ENCODE data around the gene MS4A10. TPM values are rescaled to one million over a fixed set of nuclear protein-coding genes. Genes with fewer than 3 reads are reported as not detected.

MS4A10 gene
- total and polyA plus RNA-seq, 5 donors from 2014 or later: not detected

- Histone ChIP-seq H3K9me3 (ENCODE audit: control insufficient read depth in 2 of 2, low read length in 2 of 2) (no peaks in the 10 kb centered on the region), H3K36me3 (ENCODE audit: control insufficient read depth, insufficient read depth, low read length) (no peaks in the 10 kb centered on the region), H3K4me1 (ENCODE audit: control insufficient read depth, insufficient read depth, low read length, poor library complexity, severe bottlenecking) (no peaks in the 10 kb centered on the region), H3K27ac (ENCODE audit: insufficient read depth, low read length, poor library complexity, severe bottlenecking) (no peak overlapping the region), H3K4me3 (ENCODE audit: low read depth, low read length) (no peak overlapping the region), H3K27me3 (ENCODE audit: control insufficient read depth, insufficient read depth, low read length) (no peaks in the 10 kb centered on the region)
- DNase-seq: no peak
- Mint-ChIP-seq H3K4me3 (no peak overlapping the region), H3K27me3 (peaks cover 10% of the 10 kb centered on the region), H3K27ac (peak overlapping the region in 1 of 3 donors; percentile 27), H3K36me3 (no peaks in the 10 kb centered on the region), H3K4me1 (no peaks in the 10 kb centered on the region), H3K9me3 (peaks cover 0 to 3% (median 0%) of the 10 kb centered on the region in 7 donors)
- no peak for ATAC-seq (ENCODE audit: low read depth in 2 of 2)
Observed at GRCh38 chr11:60809249-60809648, 24.1 kb downstream of the MS4A10 start.

GRCh38 chr11:60809691-60810090, 24.6 kb downstream of the MS4A10 start:
- Histone ChIP-seq H3K27me3 (ENCODE audit: control insufficient read depth, insufficient read depth, low read length) (no peaks in the 10 kb centered on the region), H3K4me1 (ENCODE audit: control insufficient read depth, insufficient read depth, low read length, poor library complexity, severe bottlenecking) (no peaks in the 10 kb centered on the region), H3K9me3 (ENCODE audit: control insufficient read depth in 2 of 2, low read length in 2 of 2) (no peaks in the 10 kb centered on the region), H3K36me3 (ENCODE audit: control insufficient read depth, insufficient read depth, low read length) (no peaks in the 10 kb centered on the region), H3K4me3 (ENCODE audit: low read depth, low read length) (no peak overlapping the region), H3K27ac (ENCODE audit: insufficient read depth, low read length, poor library complexity, severe bottlenecking) (no peak overlapping the region)
- peaks cover 5% of the 10 kb centered on the region for H3K27me3 Mint-ChIP-seq
- H3K4me3 Mint-ChIP-seq: no peak overlapping the region
- H3K4me1 Mint-ChIP-seq: no peaks in the 10 kb centered on the region
- no peak for DNase-seq
- H3K27ac Mint-ChIP-seq: no peak overlapping the region
- H3K36me3 Mint-ChIP-seq: no peaks in the 10 kb centered on the region
- H3K9me3 Mint-ChIP-seq: peaks cover 0 to 4% (median 0%) of the 10 kb centered on the region in 7 donors
- ATAC-seq (ENCODE audit: low read depth in 2 of 2): no peak

GRCh38 chr11:60810151-60810550, 25.0 kb downstream of the MS4A10 start:
- Histone ChIP-seq H3K9me3 (ENCODE audit: control insufficient read depth in 2 of 2, low read length in 2 of 2) (no peaks in the 10 kb centered on the region), H3K27ac (ENCODE audit: insufficient read depth, low read length, poor library complexity, severe bottlenecking) (no peak overlapping the region), H3K27me3 (ENCODE audit: control insufficient read depth, insufficient read depth, low read length) (no peaks in the 10 kb centered on the region), H3K4me1 (ENCODE audit: control insufficient read depth, insufficient read depth, low read length, poor library complexity, severe bottlenecking) (no peaks in the 10 kb centered on the region), H3K4me3 (ENCODE audit: low read depth, low read length) (no peak overlapping the region), H3K36me3 (ENCODE audit: control insufficient read depth, insufficient read depth, low read length) (no peaks in the 10 kb centered on the region)
- Mint-ChIP-seq H3K9me3 (peaks cover 0 to 4% (median 0%) of the 10 kb centered on the region in 7 donors), H3K27ac (no peak overlapping the region), H3K36me3 (no peaks in the 10 kb centered on the region), H3K4me1 (no peaks in the 10 kb centered on the region), H3K4me3 (no peak overlapping the region), H3K27me3 (peaks cover 4% of the 10 kb centered on the region)
- DNase-seq (no peak), ATAC-seq (ENCODE audit: low read depth in 2 of 2) (no peak)

GRCh38 chr11:60810569-60810968, 25.4 kb downstream of the MS4A10 start:
- ATAC-seq (ENCODE audit: low read depth in 2 of 2): no peak
- Histone ChIP-seq H3K36me3 (ENCODE audit: control insufficient read depth, insufficient read depth, low read length) (no peaks in the 10 kb centered on the region), H3K4me3 (ENCODE audit: low read depth, low read length) (no peak overlapping the region), H3K4me1 (ENCODE audit: control insufficient read depth, insufficient read depth, low read length, poor library complexity, severe bottlenecking) (no peaks in the 10 kb centered on the region), H3K27me3 (ENCODE audit: control insufficient read depth, insufficient read depth, low read length) (no peaks in the 10 kb centered on the region), H3K27ac (ENCODE audit: insufficient read depth, low read length, poor library complexity, severe bottlenecking) (no peak overlapping the region), H3K9me3 (ENCODE audit: control insufficient read depth in 2 of 2, low read length in 2 of 2) (no peaks in the 10 kb centered on the region)
- Mint-ChIP-seq H3K27ac (no peak overlapping the region), H3K9me3 (peaks cover 0 to 4% (median 0%) of the 10 kb centered on the region in 7 donors), H3K4me3 (no peak overlapping the region), H3K4me1 (no peaks in the 10 kb centered on the region), H3K36me3 (no peaks in the 10 kb centered on the region), H3K27me3 (peaks cover 4% of the 10 kb centered on the region)
- no peak for DNase-seq

GRCh38 chr11:60813324-60813723, 28.2 kb downstream of the MS4A10 start:
- Mint-ChIP-seq H3K36me3 (no peaks in the 10 kb centered on the region), H3K4me1 (no peaks in the 10 kb centered on the region)
- no peaks in the 10 kb centered on the region for H3K36me3 ChIP-seq (ENCODE audit: control insufficient read depth, insufficient read depth, low read length)

GRCh38 chr11:60814112-60814511, 29.0 kb downstream of the MS4A10 start:
- Mint-ChIP-seq H3K27ac (no peak overlapping the region), H3K9me3 (peaks cover 0 to 15% (median 5%) of the 10 kb centered on the region in 7 donors), H3K27me3 (peaks cover 7% of the 10 kb centered on the region), H3K36me3 (no peaks in the 10 kb centered on the region), H3K4me1 (no peaks in the 10 kb centered on the region), H3K4me3 (no peak overlapping the region)
- no peaks in the 10 kb centered on the region for H3K4me1 ChIP-seq (ENCODE audit: control insufficient read depth, insufficient read depth, low read length, poor library complexity, severe bottlenecking)
- H3K4me3 ChIP-seq (ENCODE audit: low read depth, low read length): no peak overlapping the region
- peaks cover 2% of the 10 kb centered on the region for H3K27me3 ChIP-seq (ENCODE audit: control insufficient read depth, insufficient read depth, low read length)
- no peak overlapping the region for H3K27ac ChIP-seq (ENCODE audit: insufficient read depth, low read length, poor library complexity, severe bottlenecking)
- peaks cover 11 to 15% of the 10 kb centered on the region in 2 experiments for H3K9me3 ChIP-seq (ENCODE audit: control insufficient read depth in 2 of 2, low read length in 2 of 2)
- no peak for ATAC-seq (ENCODE audit: low read depth in 2 of 2)
- no peak for DNase-seq
- no peaks in the 10 kb centered on the region for H3K36me3 ChIP-seq (ENCODE audit: control insufficient read depth, insufficient read depth, low read length)

More at GRCh38 chr11:60813324-60813723, 28.2 kb downstream of the MS4A10 start:
- no peak overlapping the region for H3K27ac ChIP-seq (ENCODE audit: insufficient read depth, low read length, poor library complexity, severe bottlenecking)
- H3K27ac Mint-ChIP-seq: no peak overlapping the region
- peaks cover 11 to 15% of the 10 kb centered on the region in 2 experiments for H3K9me3 ChIP-seq (ENCODE audit: control insufficient read depth in 2 of 2, low read length in 2 of 2)
- no peaks in the 10 kb centered on the region for H3K4me1 ChIP-seq (ENCODE audit: control insufficient read depth, insufficient read depth, low read length, poor library complexity, severe bottlenecking)
- DNase-seq (no peak), ATAC-seq (ENCODE audit: low read depth in 2 of 2) (no peak)
- peaks cover 4% of the 10 kb centered on the region for H3K27me3 Mint-ChIP-seq
- H3K4me3 ChIP-seq (ENCODE audit: low read depth, low read length): no peak overlapping the region
- no peak overlapping the region for H3K4me3 Mint-ChIP-seq
- peaks cover 2% of the 10 kb centered on the region for H3K27me3 ChIP-seq (ENCODE audit: control insufficient read depth, insufficient read depth, low read length)
- H3K9me3 Mint-ChIP-seq: peaks cover 0 to 15% (median 5%) of the 10 kb centered on the region in 7 donors

- ATAC-seq (ENCODE audit: low read depth in 2 of 2) (no peak), DNase-seq (no peak)
- Histone ChIP-seq H3K36me3 (ENCODE audit: control insufficient read depth, insufficient read depth, low read length) (no peaks in the 10 kb centered on the region), H3K27ac (ENCODE audit: insufficient read depth, low read length, poor library complexity, severe bottlenecking) (no peak overlapping the region), H3K4me1 (ENCODE audit: control insufficient read depth, insufficient read depth, low read length, poor library complexity, severe bottlenecking) (no peaks in the 10 kb centered on the region), H3K9me3 (ENCODE audit: control insufficient read depth in 2 of 2, low read length in 2 of 2) (peaks cover 11 to 15% of the 10 kb centered on the region in 2 experiments), H3K4me3 (ENCODE audit: low read depth, low read length) (no peak overlapping the region), H3K27me3 (ENCODE audit: control insufficient read depth, insufficient read depth, low read length) (peaks cover 2% of the 10 kb centered on the region)
- H3K4me1 Mint-ChIP-seq: no peaks in the 10 kb centered on the region
- H3K9me3 Mint-ChIP-seq: peaks cover 0 to 15% (median 5%) of the 10 kb centered on the region in 7 donors
- no peaks in the 10 kb centered on the region for H3K36me3 Mint-ChIP-seq
- H3K27ac Mint-ChIP-seq: no peak overlapping the region
- no peak overlapping the region for H3K4me3 Mint-ChIP-seq
- peaks cover 8% of the 10 kb centered on the region for H3K27me3 Mint-ChIP-seq
Observed at GRCh38 chr11:60816590-60817157, 31.5 kb downstream of the MS4A10 start.

GRCh38 chr11:60818057-60818456, 32.9 kb downstream of the MS4A10 start:
- no peaks in the 10 kb centered on the region for H3K4me1 Mint-ChIP-seq

More at GRCh38 chr11:60818057-60818456, 32.9 kb downstream of the MS4A10 start:
- peaks cover 11 to 15% of the 10 kb centered on the region in 2 experiments for H3K9me3 ChIP-seq (ENCODE audit: control insufficient read depth in 2 of 2, low read length in 2 of 2)
- H3K27ac Mint-ChIP-seq: no peak overlapping the region
- H3K27me3 Mint-ChIP-seq: peaks cover 8% of the 10 kb centered on the region
- H3K4me3 Mint-ChIP-seq: no peak overlapping the region
- peaks cover 0 to 15% (median 4%) of the 10 kb centered on the region in 7 donors for H3K9me3 Mint-ChIP-seq
- no peaks in the 10 kb centered on the region for H3K36me3 Mint-ChIP-seq
- no peaks in the 10 kb centered on the region for H3K4me1 ChIP-seq (ENCODE audit: control insufficient read depth, insufficient read depth, low read length, poor library complexity, severe bottlenecking)
- H3K36me3 ChIP-seq (ENCODE audit: control insufficient read depth, insufficient read depth, low read length): no peaks in the 10 kb centered on the region
- peaks cover 2% of the 10 kb centered on the region for H3K27me3 ChIP-seq (ENCODE audit: control insufficient read depth, insufficient read depth, low read length)
- ATAC-seq (ENCODE audit: low read depth in 2 of 2) (no peak), DNase-seq (no peak)
- H3K27ac ChIP-seq (ENCODE audit: insufficient read depth, low read length, poor library complexity, severe bottlenecking): no peak overlapping the region
- H3K4me3 ChIP-seq (ENCODE audit: low read depth, low read length): no peak overlapping the region
